ENCODE results near the gene PCMT1.
A peak's percentile ranks its signal among the peaks of the same experiment; 100 is the strongest.
"Not testable (repeated sequence)": the region's sequence is repeated elsewhere in the genome, so short reads cannot be mapped to it uniquely, and the experiment has no call there.

The PCMT1 gene

GRCh38 chr6:149749594-149750135 is at the start of gene PCMT1:
PCMT1 (plus strand) TSS chr6:149749741; CDS start chr6:149749902, 161 bp downstream.
- peak; percentile 60 to 68 for DNase-seq (ENCODE audit: low read depth in 2 of 2)

DNA sequence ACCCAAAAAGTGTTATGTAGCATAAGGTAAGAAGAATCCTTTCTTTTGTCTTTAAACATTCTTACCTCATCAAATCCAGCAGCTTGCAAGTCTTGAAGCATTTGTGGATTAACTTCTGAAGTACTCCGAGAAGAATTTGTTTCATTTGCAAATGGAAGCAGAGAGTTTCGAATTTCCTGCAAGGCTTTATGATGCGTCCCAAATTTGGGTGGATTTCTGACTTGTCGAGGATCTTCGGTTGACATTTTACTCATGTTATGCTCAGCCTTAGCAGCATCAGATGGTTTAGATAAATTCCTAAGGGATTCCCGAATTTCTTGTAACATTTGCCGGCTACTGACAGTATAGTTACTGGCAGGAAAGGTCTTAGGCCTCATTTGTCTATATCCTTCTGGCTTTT is 47.8 kb upstream of the PCMT1 start:
- peak; percentile 36 to 51 for DNase-seq (ENCODE audit: low read depth in 2 of 2)

DNA sequence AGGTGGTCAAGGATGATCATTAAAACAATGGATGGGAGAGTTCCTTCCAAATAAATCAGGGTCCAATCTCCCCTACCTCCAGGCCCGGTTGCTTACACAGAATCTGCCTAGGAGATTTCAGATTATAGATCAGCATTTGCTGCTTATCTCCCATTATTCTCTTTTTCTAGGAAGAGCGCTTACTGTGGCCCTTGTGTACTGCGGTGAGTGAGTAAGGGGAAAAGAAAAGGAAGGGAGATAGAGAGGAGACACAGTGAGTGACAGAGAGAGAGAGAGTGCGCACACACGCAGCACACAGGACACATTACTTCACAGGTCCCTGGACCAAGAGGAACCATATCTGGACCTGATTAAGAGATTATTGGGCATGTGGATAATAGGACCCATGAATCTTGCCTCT is 37.8 kb upstream of the PCMT1 start:
- DNase-seq (ENCODE audit: low read depth in 2 of 2) = no peak

- no peak for DNase-seq (ENCODE audit: low read depth in 2 of 2)
These were observed 35.1 kb upstream of the PCMT1 start for GRCh38 chr6:149714442-149714841.

GRCh38 chr6:149716181-149716963 is 33.2 kb upstream of the PCMT1 start:
- DNase-seq (ENCODE audit: low read depth in 2 of 2) = no peak

DNA sequence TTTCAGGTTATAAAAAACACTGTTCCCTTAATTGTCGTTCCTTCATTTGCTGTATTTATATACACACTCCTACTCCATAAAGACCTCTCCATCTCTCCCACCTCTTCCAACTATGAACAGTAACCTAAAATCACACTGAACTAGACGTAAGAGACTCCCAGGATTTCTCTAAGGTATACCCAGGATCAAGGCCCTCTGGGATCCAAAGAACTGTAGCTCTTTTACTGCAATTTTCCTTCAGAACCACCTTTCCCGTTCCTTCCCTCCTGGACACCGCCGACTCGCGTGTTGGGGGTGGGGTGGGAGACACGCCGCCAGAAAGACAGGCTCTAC is 32.3 kb upstream of the PCMT1 start:
- DNase-seq (ENCODE audit: low read depth in 2 of 2) = no peak

GRCh38 chr6:149717588-149718458 is 31.7 kb upstream of the PCMT1 start, which contains the start of gene LATS1:
LATS1 (minus strand) TSS chr6:149718101; CDS start chr6:149702126, 15,975 bp downstream.
- DNase-seq (ENCODE audit: low read depth in 2 of 2) = peak; percentile 53 to 58

GRCh38 chr6:149719531-149719930 is 30.0 kb upstream of the PCMT1 start:
- DNase-seq (ENCODE audit: low read depth in 2 of 2) = no peak

DNA sequence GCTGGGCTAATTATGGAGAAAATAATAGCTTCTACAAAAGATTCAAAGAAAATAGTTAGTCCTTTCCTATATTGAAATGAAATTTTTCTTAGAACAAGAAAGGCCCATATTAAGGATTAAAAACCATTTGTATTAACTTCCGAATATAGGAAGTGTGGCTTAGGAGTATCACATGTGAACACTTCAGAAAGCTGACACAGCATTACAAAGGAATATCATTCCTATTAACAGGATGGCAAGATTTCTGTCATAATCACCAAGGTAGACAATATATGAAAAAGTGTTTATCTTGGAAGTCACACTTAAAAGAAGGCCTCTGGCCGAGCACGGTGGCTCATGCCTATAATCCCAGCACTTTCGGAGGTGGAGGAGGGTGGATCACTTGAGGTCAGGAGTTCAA is 26.3 kb upstream of the PCMT1 start:
- DNase-seq (ENCODE audit: low read depth in 2 of 2) = no peak

DNA sequence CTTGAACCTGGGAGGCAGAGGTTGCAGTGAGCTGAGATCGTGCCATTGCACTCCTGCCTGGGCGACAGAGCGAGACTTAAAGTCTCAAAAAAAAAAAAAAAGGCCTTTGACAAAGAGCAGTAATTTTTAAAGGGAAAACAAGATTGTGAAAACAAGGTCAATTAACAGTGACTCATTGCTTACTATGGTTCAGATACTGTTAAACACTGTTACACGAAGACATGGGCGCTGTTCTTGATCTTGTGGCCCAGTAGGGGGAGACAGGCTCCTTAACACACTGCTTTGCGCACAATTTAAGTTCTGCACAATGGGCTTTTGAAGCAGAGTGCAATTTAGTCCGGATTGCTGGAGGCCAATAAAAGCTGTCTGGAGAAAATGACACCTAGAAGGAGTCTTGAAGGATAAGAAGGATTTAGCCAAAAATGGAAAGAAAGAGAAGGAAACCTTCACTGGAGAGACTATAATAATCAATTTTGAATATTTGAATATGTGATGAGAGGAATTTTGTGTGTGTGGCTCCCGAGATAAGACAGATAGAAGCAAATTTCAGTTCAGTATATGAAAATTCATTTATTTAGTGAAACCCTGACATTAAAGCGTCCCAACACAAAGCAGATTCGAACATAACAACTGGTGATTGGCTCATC is 25.6 kb upstream of the PCMT1 start:
- peak in 1 of 2 experiments; percentile 34 for DNase-seq (ENCODE audit: low read depth in 2 of 2)

- no peak for DNase-seq (ENCODE audit: low read depth in 2 of 2)
These were observed 23.8 kb upstream of the PCMT1 start for GRCh38 chr6:149725785-149726184.

GRCh38 chr6:149727793-149728498 is 21.6 kb upstream of the PCMT1 start:
- DNase-seq (ENCODE audit: low read depth in 2 of 2) = no peak

DNA sequence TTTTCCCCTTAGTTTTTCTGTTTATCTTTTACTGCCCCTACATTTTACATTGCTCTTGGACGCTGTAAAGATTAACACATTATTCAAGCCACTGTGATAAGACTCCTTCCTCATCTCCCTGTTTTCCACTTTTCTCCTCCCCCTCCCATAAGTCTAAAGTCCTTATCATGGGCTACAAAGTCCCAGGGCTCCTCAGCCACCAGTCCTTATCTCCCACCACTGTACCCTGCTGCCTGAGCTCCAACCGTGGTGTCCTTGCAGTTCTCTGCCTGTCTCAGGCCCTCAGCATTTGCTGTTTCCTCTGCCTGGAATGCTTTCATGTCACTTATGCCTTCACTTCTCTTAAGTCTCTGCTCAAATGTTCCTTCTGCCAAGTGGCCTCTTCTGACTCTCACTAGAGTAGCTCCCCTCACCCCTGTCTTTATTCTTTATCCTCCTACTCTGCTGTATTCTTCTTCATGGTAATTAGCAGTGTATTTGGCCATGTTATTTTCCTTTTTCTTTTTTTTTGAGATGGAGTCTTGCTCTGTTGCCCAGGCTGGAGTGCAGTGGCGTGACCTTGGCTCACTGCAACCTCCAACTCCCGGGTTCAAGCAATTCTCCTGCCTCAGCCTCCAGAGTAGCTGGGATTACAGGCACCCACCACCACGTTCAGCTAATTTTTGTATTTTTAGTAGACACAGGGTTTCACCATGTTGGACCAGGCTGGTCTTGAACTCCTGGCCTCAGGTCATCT is 20.9 kb upstream of the PCMT1 start:
- no peak for DNase-seq (ENCODE audit: low read depth in 2 of 2)

GRCh38 chr6:149729824-149730223 is 19.7 kb upstream of the PCMT1 start:
- DNase-seq (ENCODE audit: low read depth in 2 of 2) = no peak

DNA sequence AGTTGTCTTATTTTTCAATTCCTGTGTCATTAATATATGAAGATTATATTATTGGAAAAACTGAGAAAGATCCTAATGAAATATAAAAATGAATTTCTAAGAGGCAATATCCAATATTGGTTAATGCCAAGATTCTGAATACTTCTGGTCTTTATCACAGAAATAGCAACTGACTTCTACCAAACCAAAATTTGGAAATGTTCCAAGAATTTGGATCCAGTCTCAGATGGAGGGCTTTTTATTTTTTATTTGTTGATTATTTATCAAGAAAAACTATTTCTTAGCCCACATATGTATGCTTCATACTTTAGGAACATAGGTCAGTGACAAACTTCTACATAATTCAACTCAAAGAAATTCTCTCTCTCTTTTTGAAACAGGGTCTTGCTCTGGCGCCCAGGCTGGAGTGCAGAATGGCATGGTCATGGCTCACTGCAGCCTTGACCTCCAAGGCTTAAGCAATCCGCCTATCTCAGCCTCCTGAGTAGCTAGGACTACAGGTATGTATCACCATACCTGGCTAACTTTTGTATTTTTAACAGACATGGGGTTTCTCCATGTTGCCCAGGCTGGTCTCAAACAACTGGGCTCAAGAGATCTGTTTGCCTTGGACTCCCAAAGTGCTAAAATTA is 16.3 kb upstream of the PCMT1 start:
- no peak for DNase-seq (ENCODE audit: low read depth in 2 of 2)

DNA sequence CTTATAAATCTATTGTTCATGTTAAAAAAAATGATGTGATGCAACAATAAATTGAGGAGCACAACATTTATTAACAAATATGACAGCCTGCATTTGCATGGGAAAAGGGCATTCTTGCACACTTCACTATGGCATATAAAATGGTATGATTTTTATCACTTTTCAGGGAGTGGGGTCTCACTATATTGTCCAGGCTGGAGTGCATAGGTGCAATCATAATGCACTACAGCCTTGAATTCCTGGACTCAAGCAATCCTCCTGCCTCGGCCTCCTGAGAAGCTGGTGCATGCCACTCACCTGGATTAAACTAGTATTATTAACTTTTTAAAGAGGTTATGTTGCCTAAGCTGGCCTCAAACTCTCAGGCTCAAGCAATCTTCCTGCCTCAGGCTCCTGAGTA is 14.6 kb upstream of the PCMT1 start:
- no peak for DNase-seq (ENCODE audit: low read depth in 2 of 2)

GRCh38 chr6:149745252-149745651 is 4.3 kb upstream of the PCMT1 start:
- not testable (repeated sequence) for DNase-seq (ENCODE audit: low read depth in 2 of 2)

- peak; percentile 89 to 92 for DNase-seq (ENCODE audit: low read depth in 2 of 2)
These were observed 3.2 kb upstream of the PCMT1 start, which contains the start of gene NUP43 for GRCh38 chr6:149746147-149746946. NUP43 (minus strand) TSS chr6:149746529; CDS start chr6:149746495, 34 bp downstream.

DNA sequence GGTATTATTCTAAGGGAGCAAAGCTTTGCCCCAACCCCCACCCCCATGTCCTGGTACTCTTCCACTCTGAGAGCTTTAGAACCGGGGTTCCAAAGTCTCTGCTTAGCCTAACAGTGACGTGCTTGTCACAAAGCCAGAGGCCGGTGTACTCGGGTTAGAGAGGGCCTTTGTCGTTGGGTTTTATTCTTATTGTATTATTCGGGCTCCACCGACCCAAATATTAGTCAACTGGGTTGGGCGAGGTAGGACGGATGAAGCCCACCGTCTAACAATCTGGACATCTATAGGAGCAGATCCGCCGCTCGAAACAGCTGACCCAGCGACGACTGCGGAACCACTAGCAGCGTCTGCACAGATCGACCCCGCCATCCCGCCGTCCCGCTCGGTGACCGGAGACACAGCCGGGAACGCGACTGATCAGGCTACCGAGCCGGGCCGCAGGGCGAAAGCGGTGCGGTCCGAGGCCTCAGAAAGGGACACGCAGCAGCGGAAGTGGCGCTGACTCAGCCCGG is 403 bp upstream of the PCMT1 start:
- not testable (repeated sequence) for DNase-seq (ENCODE audit: low read depth in 2 of 2)

All from fibroblast of skin of left biceps (primary cell).